NB4 (cell line): ENCODE data around the gene MAGEB1.

Source experiments
- CTCF ChIP-seq: IDR thresholded peaks from one replicate; pipeline ENCODE4 v1.5.1; 2012; ENCODE audit warnings: low read depth, low read length
- MAX ChIP-seq: IDR thresholded peaks from 2 replicates; pipeline ENCODE4 v1.6.1; 2011; ENCODE audit warnings: low read depth, low read length

GRCh38 chrX:30280428-30280827, 33.5 kb downstream of the MAGEB1 start:
- TF ChIP-seq CTCF (no peak), MAX (no peak)
